Measurements from ENCODE around the gene EYA2.
"Not testable (repeated sequence)": the region's sequence is repeated elsewhere in the genome, so short reads cannot be mapped to it uniquely, and the experiment has no call there.

EYA2 gene

GRCh38 chr20:46894579-46894958 lies at the start of gene EYA2:
Gene EYA2 (plus strand): TSS chr20:46894843. CDS start chr20:46990011, 95,168 bp downstream.
- DNase-seq = no peak

GRCh38 chr20:46844965-46845364 lies 49.7 kb upstream of the EYA2 start:
- DNase-seq = no peak

DNA sequence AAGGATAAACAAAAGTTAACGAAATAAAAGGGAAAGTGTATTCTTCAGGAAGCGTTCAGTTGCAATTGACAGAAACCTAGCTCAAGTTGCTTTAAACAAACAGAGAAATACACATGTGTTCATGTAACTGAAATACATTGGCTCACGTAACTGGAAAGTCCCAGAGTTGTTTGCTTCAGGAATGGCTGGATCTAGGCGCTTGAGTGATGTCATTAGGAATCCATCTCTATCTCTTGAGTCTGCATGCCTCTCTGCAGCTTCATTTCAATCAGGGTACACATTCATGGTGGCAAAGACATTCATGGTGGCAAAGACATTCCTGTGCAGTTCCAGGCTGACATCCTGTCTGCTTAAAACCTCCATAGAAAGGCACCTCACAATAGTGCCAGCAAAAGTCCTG lies 45.4 kb upstream of the EYA2 start:
- DNase-seq = no peak

DNA sequence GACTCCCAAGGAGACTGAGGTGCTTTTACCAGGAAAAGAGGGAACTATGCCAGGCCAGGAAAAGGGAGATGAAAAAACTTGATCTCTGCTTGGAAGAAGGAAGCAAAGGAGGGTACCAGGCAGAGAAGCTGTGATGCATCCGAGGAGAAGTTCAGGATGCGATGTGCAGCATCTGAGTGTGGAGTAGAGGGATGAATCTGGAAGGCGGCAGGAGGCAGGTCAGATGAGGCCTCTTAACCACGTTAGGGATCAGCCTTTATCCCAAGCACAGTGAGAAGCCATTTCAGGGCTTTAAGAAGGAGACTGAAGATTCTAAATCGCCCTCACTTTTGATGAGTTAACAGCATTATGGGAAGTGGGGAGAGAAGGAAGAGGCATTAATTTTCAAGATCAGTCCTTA lies 44.9 kb upstream of the EYA2 start:
- DNase-seq = no peak

DNA sequence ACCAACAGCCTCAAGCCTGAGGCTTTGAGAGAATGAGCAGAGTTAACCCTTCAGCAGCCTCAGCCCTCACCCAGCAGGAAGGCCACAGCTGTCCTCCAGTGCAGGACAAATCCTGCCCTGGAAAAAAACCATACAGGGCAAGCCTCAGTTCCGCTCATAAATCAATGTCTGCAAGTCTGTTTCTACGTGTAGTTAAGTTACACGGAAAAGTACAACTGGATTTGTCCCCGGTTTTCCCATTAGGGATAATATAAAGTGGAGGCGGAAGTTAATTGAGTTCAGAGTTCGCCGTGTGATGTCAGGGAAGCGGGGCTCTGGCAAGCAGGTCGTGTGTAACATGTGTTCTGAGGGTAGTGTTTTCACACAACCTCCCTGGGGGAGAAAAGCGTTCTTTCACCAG lies 44.2 kb upstream of the EYA2 start:
- no peak for DNase-seq

- DNase-seq = no peak
Observed at GRCh38 chr20:46850896-46851295, 43.7 kb upstream of the EYA2 start.

- no peak for DNase-seq
Observed at GRCh38 chr20:46851746-46852145, 42.9 kb upstream of the EYA2 start.

- DNase-seq = no peak
Observed at GRCh38 chr20:46852313-46852712, 42.3 kb upstream of the EYA2 start.

DNA sequence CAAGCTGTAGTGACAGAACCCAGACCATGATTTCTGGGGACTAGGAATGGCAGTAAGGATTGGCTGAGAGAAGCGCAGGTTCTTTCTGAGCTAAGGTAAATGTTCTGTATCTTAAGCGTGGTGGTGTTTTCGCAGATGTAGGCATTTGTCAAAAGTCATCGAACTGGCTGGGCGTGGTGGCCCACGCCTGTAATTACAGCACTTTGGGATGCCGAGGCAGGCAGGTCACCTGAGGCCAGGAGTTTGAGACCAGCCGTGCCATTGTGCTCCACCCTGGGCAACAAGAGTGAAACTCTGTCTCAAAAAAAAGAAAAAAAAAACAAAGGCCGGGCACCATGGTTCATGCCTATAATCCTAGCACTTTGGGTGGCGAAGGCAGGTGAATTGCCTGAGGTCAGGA lies 40.7 kb upstream of the EYA2 start:
- DNase-seq = no peak

- DNase-seq = no peak
Observed at GRCh38 chr20:46857061-46857831, 37.4 kb upstream of the EYA2 start.

DNA sequence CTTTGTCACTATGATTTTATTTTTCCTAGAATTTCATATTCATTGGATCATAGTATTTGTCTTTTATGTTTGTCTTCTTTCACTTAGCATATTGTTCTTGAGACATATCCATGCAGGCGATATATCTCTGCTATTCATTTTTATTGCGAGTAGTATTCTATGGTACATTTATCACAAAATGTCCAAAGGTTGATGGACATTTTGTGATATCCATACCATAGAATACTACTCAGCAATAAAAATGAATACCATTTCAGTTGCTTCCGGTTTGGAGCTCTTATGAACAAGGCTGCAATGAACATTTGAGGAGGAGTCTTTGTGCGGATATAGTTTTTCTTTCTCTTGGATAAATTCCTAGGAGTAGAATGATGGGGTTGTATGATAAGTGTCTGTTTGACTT lies 28.8 kb upstream of the EYA2 start:
- DNase-seq = no peak

- DNase-seq = no peak
Observed at GRCh38 chr20:46870041-46870440, 24.6 kb upstream of the EYA2 start.

DNA sequence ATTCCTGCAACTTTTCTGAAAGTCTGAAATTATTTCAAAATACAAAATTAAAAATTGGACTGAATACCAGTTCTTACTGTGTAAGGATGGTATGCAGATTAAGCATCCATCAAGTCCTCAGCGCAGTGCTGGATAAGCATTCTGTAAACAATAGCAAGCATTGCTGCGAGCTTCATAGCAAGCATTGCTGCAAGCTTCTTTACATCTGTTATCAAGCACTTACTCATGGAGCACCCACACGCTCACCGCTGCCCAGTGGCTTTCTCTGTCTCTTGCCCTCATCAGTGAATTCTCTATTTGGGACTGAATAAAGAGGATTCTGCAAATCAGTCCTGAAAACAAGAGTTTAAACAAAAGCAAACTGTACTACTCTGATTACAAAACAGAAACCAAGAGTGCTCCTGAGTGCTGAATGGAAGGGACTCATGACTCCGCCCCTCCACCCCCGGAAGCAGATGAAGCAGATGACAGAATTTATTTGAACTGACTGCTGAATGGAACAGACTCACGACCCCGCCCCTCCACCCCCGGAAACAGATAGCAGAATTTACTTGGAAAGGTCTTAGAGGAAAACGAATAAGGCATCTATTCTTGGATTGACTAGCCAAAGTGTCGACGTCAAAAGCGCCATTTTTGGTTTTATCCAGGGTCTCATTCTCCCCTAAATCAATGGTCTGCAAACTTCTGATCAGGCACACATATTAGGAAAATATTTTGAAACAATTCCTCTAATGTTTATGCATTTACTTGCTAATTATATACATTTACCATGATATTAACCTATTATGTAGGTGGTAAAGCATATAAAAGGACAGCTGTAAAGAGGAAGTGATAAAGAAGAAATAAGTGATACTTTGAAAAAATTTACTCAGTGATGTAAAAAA lies 22.1 kb upstream of the EYA2 start:
- DNase-seq = no peak

GRCh38 chr20:46875059-46875458 lies 19.6 kb upstream of the EYA2 start:
- no peak for DNase-seq

DNA sequence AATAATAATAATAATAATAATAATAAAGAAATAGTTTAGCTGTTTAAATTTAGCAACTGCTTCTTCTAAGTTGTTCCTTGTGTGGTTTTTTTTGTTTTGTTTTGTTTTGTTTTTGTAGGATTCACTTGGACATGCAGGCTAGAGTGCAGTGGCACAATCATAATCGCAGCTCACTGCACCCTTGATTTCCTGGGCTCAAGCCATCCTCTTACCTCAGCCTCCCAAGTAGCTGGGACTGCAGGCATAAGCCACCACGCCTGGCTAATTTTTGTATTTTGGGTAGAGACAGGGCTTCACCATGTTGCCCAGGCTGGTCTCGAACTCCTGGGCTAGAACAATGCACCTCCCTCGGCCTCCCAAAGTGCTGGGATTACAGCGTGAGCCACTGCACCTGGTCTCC lies 15.3 kb upstream of the EYA2 start:
- no peak for DNase-seq

- DNase-seq = not testable (repeated sequence)
Observed at GRCh38 chr20:46879963-46880362, 14.7 kb upstream of the EYA2 start.

DNA sequence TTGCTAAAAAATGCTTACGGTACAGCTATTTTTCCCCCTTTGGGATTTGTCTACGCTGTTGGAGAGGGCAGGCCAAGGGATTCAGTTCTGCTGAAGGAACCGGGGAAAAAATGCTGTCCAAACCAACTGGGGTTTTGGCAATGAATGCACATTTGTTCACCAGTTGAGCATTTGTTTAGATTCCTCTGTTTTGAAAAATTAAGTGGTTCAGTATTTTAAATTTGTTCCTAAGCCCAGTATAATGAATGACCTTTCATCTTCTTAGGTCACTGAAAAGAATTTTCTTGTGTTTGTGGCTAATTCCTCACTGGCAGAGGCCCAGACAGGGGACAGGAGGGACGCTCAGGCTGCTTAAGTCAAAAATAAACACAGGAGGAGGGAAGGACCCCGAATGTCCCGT lies 10.8 kb upstream of the EYA2 start:
- DNase-seq = no peak

GRCh38 chr20:46890682-46891081 lies 4.0 kb upstream of the EYA2 start:
- DNase-seq = no peak

- no peak for DNase-seq
Observed at GRCh38 chr20:46893051-46893450, 1.6 kb upstream of the EYA2 start.

GRCh38 chr20:46893877-46894578 lies 615 bp upstream of the EYA2 start:
- DNase-seq = no peak

- no peak for DNase-seq
Observed at GRCh38 chr20:46894971-46895905, 595 bp downstream of the EYA2 start.

DNA sequence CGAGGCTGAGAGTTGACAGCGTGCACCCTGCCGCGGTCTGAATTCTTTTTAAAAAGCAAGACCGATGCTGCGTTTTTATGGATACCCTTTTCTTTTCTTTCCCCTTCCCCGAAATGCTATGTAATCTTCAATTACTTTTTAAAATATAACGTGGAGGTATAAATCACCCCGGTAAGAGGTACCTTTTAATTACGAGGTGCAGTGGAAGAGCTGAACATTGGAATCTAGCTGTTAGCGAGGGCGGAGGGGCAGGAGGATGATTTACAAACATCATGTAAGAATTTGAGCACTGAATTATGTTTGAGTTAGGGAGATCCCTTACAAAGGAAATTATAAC lies 1.2 kb downstream of the EYA2 start:
- DNase-seq = no peak

Measured in activated CD4-positive, alpha-beta T cell treated with anti-CD3 and anti-CD28 coated beads, Interleukin-2, Interleukin-6, amounts not matched to agents 100 ng/mL and 50 ng/mL, durations not matched to agents 16 hours and 8 hours (primary cell).